CD4-positive, CD25-positive, alpha-beta regulatory T cell (primary cell): ENCODE results near the gene SLC66A2. TPM values are rescaled to one million over a fixed set of nuclear protein-coding genes. Genes with fewer than 3 reads are reported as not detected.
A peak's percentile ranks its signal among the peaks of the same experiment; 100 is the strongest.

ENCODE experiments used
- ATAC-seq, 2 donors: fragments of 150-1000 bp; cut with Tn5 transposase; one replicate each; pipeline ENCODE4 v1.10.0; 2021; ENCODE audit warnings: low read depth in 2 of 2, moderate number of reproducible peaks in 2 of 2, moderate library complexity in 1 of 2
- DNase-seq, 3 donors: peaks; one replicate each; pipeline versions ENCODE4 v3.0.0 to v3.0.0-alpha.2; 2012 to 2022; ENCODE audit warnings: mixed read lengths in 1 of 3
- H3K27ac ChIP-seq: one replicate; pipeline ENCODE4 v1.7.0; 2013; ENCODE audit warnings: mild to moderate bottlenecking, low read length; ENCODE audit not compliant: insufficient read depth, poor library complexity, severe bottlenecking
- H3K27me3 ChIP-seq: one replicate; pipeline ENCODE4 v1.7.0; 2013; ENCODE audit warnings: low read length; ENCODE audit not compliant: control insufficient read depth, insufficient read depth
- H3K36me3 ChIP-seq: one replicate; pipeline ENCODE4 v1.7.0; 2013; ENCODE audit warnings: mild to moderate bottlenecking, low read length, moderate library complexity; ENCODE audit not compliant: control insufficient read depth, insufficient read depth
- H3K4me1 ChIP-seq: 2 replicates; pipeline ENCODE4 v1.7.0; 2013; ENCODE audit warnings: mild to moderate bottlenecking, low read length; ENCODE audit not compliant: insufficient read depth, control insufficient read depth, poor library complexity, severe bottlenecking
- H3K4me3 ChIP-seq: one replicate; pipeline ENCODE4 v1.7.0; 2013; ENCODE audit warnings: low read depth, mild to moderate bottlenecking, low read length, moderate library complexity
- H3K9me3 ChIP-seq, 2 experiments: 1 replicate in 1 of 2; 2 replicates in 1 of 2; pipeline ENCODE4 v1.7.0; 2013; ENCODE audit warnings: low read length in 2 of 2, mild to moderate bottlenecking in 1 of 2, moderate library complexity in 1 of 2; ENCODE audit not compliant: control insufficient read depth in 2 of 2
- H3K27ac Mint-ChIP-seq, 3 donors: one replicate each; pipeline ENCODE4 v1.8.0; 2020 to 2022; ENCODE audit warnings: mild to moderate bottlenecking in 3 of 3, mixed read lengths in 3 of 3, moderate library complexity in 2 of 3
- H3K27me3 Mint-ChIP-seq: one replicate; pipeline ENCODE4 v1.8.0; 2022; ENCODE audit warnings: mild to moderate bottlenecking, mixed read lengths
- H3K36me3 Mint-ChIP-seq: one replicate; pipeline ENCODE4 v1.8.0; 2020; ENCODE audit warnings: mixed read lengths
- H3K4me1 Mint-ChIP-seq, 4 donors: one replicate each; pipeline ENCODE4 v1.8.0; 2020 to 2022; ENCODE audit warnings: mixed read lengths in 4 of 4, mild to moderate bottlenecking in 1 of 4
- H3K4me3 Mint-ChIP-seq, 4 donors: one replicate each; pipeline ENCODE4 v1.8.0; 2020 to 2022; ENCODE audit warnings: mild to moderate bottlenecking in 4 of 4, mixed read lengths in 4 of 4, moderate library complexity in 3 of 4
- H3K9me3 Mint-ChIP-seq, 7 donors: one replicate each; pipeline ENCODE4 v1.8.0; 2020 to 2022; ENCODE audit warnings: mixed read lengths in 7 of 7, mild to moderate bottlenecking in 3 of 7, moderate library complexity in 2 of 7
- polyA plus RNA-seq, 4 donors: library from polyadenylated mRNA; unstranded; fragments of 300-500 nt; fragmentation: Illumina TruSeq; gene quantifications; one replicate each; pipeline ENCODE4 v1.2.3, GENCODE V29; 2021
- total RNA-seq: library from RNA; stranded (reverse); gene quantifications from one replicate; pipeline ENCODE4 v1.2.3, GENCODE V29; 2022

SLC66A2 gene
- total and polyA plus RNA-seq, 5 donors from 2014 or later: 11.7 to 49.6 (median 14.4) TPM

- H3K27ac ChIP-seq: no peak overlapping the region
- H3K36me3 ChIP-seq: peaks cover 34% of the 10 kb centered on the region
- Mint-ChIP-seq H3K27me3 (no peaks in the 10 kb centered on the region), H3K4me3 (no peak overlapping the region), H3K4me1 (peaks cover 8 to 16% (median 13%) of the 10 kb centered on the region in 4 donors), H3K9me3 (no peaks in the 10 kb centered on the region), H3K27ac (peak overlapping the region in 1 of 3 donors; percentile 36), H3K36me3 (peaks cover 37% of the 10 kb centered on the region)
- H3K27me3 ChIP-seq: no peaks in the 10 kb centered on the region
- ATAC-seq (no peak), DNase-seq (no peak)
- no peaks in the 10 kb centered on the region for H3K9me3 ChIP-seq
- H3K4me1 ChIP-seq: peaks cover 1% of the 10 kb centered on the region
- no peak overlapping the region for H3K4me3 ChIP-seq
Measured at GRCh38 chr18:79970419-79971133, 19.1 kb upstream of the SLC66A2 start.

- H3K9me3 ChIP-seq: no peaks in the 10 kb centered on the region
- peaks cover 3% of the 10 kb centered on the region for H3K36me3 Mint-ChIP-seq
- peak overlapping the region; percentile 88 to 93 (median 91) for H3K4me3 Mint-ChIP-seq
- peak overlapping the region; percentile 60 for H3K4me3 ChIP-seq
- H3K36me3 ChIP-seq: peaks cover 2% of the 10 kb centered on the region
- H3K27me3 ChIP-seq: no peaks in the 10 kb centered on the region
- peaks cover 26% of the 10 kb centered on the region for H3K4me1 ChIP-seq
- peak in 2 of 3 donors; percentile 43 to 55 for DNase-seq
- peak; percentile 35 to 54 for ATAC-seq
- H3K4me1 Mint-ChIP-seq: peaks cover 8 to 36% (median 23%) of the 10 kb centered on the region in 4 donors
- peaks cover 7% of the 10 kb centered on the region for H3K27me3 Mint-ChIP-seq
- peak overlapping the region; percentile 88 to 95 (median 95) for H3K27ac Mint-ChIP-seq
- no peaks in the 10 kb centered on the region for H3K9me3 Mint-ChIP-seq
- H3K27ac ChIP-seq: peak overlapping the region; percentile 65
Measured at GRCh38 chr18:79965119-79965902, 13.9 kb upstream of the SLC66A2 start.

DNA sequence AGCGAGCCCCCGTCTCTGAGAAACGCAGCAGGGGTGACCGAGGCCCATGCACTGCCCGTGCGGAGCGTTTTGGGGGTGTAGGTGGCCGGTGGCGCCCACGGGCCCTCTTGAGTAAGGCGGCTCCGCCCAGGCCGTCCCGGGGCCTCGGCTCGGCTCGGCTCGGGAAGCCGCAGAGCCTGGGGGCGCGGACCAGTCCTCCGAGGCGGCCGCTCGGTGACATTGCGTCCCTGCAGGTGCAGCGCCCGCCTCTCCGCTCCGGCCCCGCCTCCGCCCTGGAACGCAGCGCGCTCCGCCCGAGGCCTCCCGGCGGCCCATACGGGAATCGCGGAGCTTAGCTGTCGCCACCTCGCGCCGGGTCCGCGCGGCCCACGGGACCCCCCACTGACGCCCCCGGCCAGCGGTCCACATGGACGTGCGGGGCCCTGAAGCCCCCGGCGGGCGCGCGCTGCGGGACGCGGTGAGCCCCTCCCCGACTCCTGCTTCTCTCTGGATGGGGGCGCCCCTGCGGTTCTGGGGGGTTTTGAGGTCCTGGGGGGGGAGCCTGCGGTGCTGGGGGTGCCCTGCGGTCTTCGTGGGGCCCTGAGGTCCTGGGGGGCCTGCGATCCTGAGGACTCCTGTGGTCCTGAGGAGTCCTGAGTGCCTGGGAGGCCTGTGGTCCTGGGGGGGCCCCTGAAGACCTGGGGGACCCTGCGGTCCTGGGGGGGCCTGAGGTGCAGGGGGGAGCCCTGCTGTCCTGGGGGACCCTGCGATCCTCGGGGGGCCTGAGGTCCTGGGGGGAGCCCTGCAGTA, 13.1 kb upstream of the SLC66A2 start, which contains the start of gene HSBP1L1:
Gene HSBP1L1, plus strand, starts transcription at position 314 of the 789 bp plus-strand sequence. Its CDS starts 93 bp downstream, at position 407.
- H3K4me1 Mint-ChIP-seq: peaks cover 1 to 41% (median 21%) of the 10 kb centered on the region in 4 donors
- no peaks in the 10 kb centered on the region for H3K9me3 ChIP-seq
- H3K27ac Mint-ChIP-seq: peak within 1 kb of the TSS; percentile 88 to 95 (median 95)
- peaks cover 3% of the 10 kb centered on the region for H3K36me3 Mint-ChIP-seq
- no peaks in the 10 kb centered on the region for H3K9me3 Mint-ChIP-seq
- peaks cover 29% of the 10 kb centered on the region for H3K4me1 ChIP-seq
- peak within 1 kb of the TSS; percentile 60 for H3K4me3 ChIP-seq
- ATAC-seq (peak; percentile 83 to 85), DNase-seq (peak; percentile 53 to 70 (median 65))
- peaks cover 7% of the 10 kb centered on the region for H3K27me3 Mint-ChIP-seq
- H3K4me3 Mint-ChIP-seq: peak within 1 kb of the TSS; percentile 88 to 93 (median 91)
- no peaks in the 10 kb centered on the region for H3K27me3 ChIP-seq
- H3K36me3 ChIP-seq: no peaks in the 10 kb centered on the region
- peak within 1 kb of the TSS; percentile 67 for H3K27ac ChIP-seq

DNA sequence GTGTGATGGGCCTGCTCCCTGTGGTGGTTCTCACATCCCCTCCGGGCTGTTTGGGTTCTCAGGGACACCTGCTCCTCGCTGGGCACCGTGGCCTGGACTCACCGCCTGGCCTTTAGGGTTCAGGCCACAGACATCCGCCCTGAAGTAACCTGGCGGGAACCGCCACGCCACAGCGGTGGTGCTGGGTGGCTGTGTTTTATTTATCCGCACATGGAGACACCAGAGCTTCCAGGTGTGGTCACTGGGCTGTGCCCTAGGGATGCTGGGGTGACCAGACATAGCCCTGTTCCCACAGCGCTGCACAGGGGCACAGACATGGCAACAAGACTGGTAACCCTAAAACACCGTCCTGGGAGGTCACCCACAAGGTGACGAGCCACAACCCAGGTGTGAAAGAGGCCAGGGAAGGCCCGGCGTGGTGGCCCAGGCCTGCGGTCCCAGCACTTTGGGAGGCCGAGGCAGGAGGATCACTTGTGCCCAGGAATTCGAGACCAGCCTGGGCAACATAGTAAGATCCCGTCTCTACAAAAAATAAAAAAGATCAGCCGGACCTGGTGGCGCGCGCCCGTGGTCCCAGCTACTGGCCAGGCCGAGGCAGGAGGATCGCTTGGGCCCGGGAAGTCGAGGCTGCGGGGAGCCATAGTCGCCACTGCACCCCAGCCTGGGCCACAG, 12.3 kb upstream of the SLC66A2 start:
- peaks cover 0 to 41% (median 21%) of the 10 kb centered on the region in 4 donors for H3K4me1 Mint-ChIP-seq
- ATAC-seq (no peak), DNase-seq (no peak)
- H3K27me3 ChIP-seq: no peaks in the 10 kb centered on the region
- no peaks in the 10 kb centered on the region for H3K9me3 ChIP-seq
- no peak overlapping the region for H3K4me3 ChIP-seq
- no peaks in the 10 kb centered on the region for H3K9me3 Mint-ChIP-seq
- H3K27ac ChIP-seq: peak overlapping the region; percentile 67
- H3K27me3 Mint-ChIP-seq: peaks cover 7% of the 10 kb centered on the region
- peaks cover 3% of the 10 kb centered on the region for H3K36me3 Mint-ChIP-seq
- H3K27ac Mint-ChIP-seq: peak overlapping the region; percentile 60 to 68 (median 64)
- peaks cover 29% of the 10 kb centered on the region for H3K4me1 ChIP-seq
- peak overlapping the region in 3 of 4 donors; percentile 57 to 78 (median 75) for H3K4me3 Mint-ChIP-seq
- H3K36me3 ChIP-seq: no peaks in the 10 kb centered on the region

DNA sequence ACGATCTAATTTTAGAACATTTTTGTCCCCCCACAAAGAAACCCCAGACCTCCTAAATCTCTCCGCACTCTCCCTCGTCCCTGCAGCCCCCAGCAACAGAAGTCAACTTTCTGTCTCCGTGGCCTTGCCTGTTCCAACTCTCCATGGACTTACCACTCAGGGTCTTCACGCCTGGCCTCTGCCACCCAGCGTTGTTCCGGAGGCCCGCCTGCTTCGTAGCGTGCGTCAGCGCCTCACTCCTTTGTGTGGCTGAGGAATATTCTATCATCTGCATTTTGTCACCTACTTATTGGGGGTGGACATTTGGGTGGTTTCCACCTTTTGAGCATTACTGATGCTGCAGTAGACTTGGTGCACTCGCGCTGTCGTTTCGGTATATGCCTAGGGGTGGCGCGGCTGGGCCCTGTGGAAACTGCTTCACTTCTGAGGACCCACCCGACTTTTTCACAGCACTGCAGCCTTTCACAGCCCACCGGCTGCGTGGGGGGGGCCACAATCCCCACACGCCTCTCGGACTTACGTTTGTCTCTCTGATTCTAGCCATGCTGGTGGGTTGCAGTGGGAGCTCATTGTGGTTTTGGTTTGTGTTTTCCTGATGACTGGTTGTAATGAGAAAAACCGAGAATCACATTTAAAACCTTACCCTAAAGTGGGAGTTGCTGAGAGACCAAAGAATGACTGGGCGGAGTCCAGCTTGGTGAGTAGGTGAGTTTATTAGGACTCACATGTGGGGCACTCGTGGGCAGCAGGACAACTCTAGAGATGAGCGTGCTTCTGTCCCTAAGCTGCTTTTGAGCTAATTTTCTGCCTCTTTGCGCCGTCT, 11.6 kb upstream of the SLC66A2 start:
- Mint-ChIP-seq H3K27me3 (peaks cover 7% of the 10 kb centered on the region), H3K36me3 (peaks cover 3% of the 10 kb centered on the region), H3K27ac (peak overlapping the region; percentile 64 to 84 (median 68)), H3K4me1 (peaks cover 0 to 41% (median 21%) of the 10 kb centered on the region in 4 donors), H3K4me3 (peak overlapping the region; percentile 57 to 90 (median 70)), H3K9me3 (no peaks in the 10 kb centered on the region)
- peak overlapping the region; percentile 31 for H3K4me3 ChIP-seq
- peak overlapping the region; percentile 67 for H3K27ac ChIP-seq
- ATAC-seq: no peak
- H3K36me3 ChIP-seq: no peaks in the 10 kb centered on the region
- DNase-seq: peak in 1 of 3 donors; percentile 24
- H3K27me3 ChIP-seq: no peaks in the 10 kb centered on the region
- no peaks in the 10 kb centered on the region for H3K9me3 ChIP-seq
- peaks cover 29% of the 10 kb centered on the region for H3K4me1 ChIP-seq

DNA sequence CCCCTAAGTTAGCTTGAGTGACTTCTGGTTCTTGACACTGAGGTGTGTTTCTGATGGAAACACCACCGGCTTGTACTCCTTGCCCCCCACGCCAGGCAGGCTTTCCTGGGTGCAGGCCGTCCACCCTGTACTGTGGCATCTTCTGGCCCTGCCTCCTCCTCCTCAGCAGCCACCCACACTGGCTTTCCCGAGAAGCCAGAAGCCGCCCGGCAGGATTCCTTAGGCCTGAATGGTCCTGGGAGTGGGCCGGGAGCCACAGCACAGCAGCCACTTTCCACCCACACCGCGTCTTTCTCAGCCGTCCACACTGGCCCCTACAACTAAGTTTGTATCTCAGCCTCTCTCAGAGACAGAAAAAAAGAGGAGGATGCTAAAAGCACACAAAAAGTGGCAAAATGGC, 10.9 kb upstream of the SLC66A2 start:
- Histone ChIP-seq H3K9me3 (no peaks in the 10 kb centered on the region), H3K27ac (no peak overlapping the region), H3K36me3 (no peaks in the 10 kb centered on the region), H3K4me3 (no peak overlapping the region), H3K4me1 (peaks cover 29% of the 10 kb centered on the region), H3K27me3 (no peaks in the 10 kb centered on the region)
- Mint-ChIP-seq H3K27me3 (peaks cover 7% of the 10 kb centered on the region), H3K9me3 (no peaks in the 10 kb centered on the region), H3K4me1 (peaks cover 0 to 39% (median 20%) of the 10 kb centered on the region in 4 donors), H3K27ac (no peak overlapping the region), H3K36me3 (peaks cover 2% of the 10 kb centered on the region), H3K4me3 (peak overlapping the region in 1 of 4 donors; percentile 63)
- ATAC-seq (no peak), DNase-seq (no peak)
